GM19193 (cell line): ENCODE data around the gene DHRS12.

Source experiments
- POLR2A ChIP-seq: IDR thresholded peaks from 4 replicates; pipeline ENCODE4 v1.6.1; 2011; ENCODE audit not compliant: insufficient read depth, insufficient read length; ENCODE audit errors: extremely low read depth

Gene DHRS12

GRCh38 chr13:51726446-51727193 lies 77.3 kb downstream of the DHRS12 start:
- TF ChIP-seq POLR2A, result no peak

GRCh38 chr13:51724721-51725120 lies 79.2 kb downstream of the DHRS12 start:
- TF ChIP-seq POLR2A, result no peak

GRCh38 chr13:51723529-51723928 lies 80.4 kb downstream of the DHRS12 start:
- TF ChIP-seq POLR2A, result no peak

GRCh38 chr13:51721496-51721895 lies 82.5 kb downstream of the DHRS12 start:
- no peak for TF ChIP-seq POLR2A

GRCh38 chr13:51719394-51719793 lies 84.6 kb downstream of the DHRS12 start:
- TF ChIP-seq POLR2A, result no peak
